Neuronal stem cell (in vitro differentiated cells): ENCODE results near the gene POLG.
A peak's percentile ranks its signal among the peaks of the same experiment; 100 is the strongest.

ENCODE experiments used
- DNase-seq: peaks from one replicate; pipeline ENCODE4 v3.0.0-alpha.2; 2013; ENCODE audit warnings: low spot score
- H2AFZ ChIP-seq: one replicate; pipeline ENCODE4 v1.6.1; 2013; ENCODE audit warnings: mild to moderate bottlenecking, low read length, inconsistent platforms
- H2AK5ac ChIP-seq: 2 replicates; pipeline ENCODE4 v1.6.1; 2013; ENCODE audit warnings: low read depth, mild to moderate bottlenecking, inconsistent platforms, low read length, moderate library complexity, mixed read lengths
- H2BK120ac ChIP-seq: 2 replicates; pipeline ENCODE4 v1.6.1; 2013; ENCODE audit warnings: low read depth, mild to moderate bottlenecking, inconsistent platforms, low read length, moderate library complexity, mixed read lengths
- H2BK12ac ChIP-seq: one replicate; pipeline ENCODE4 v1.6.1; 2013; ENCODE audit warnings: low read length, inconsistent platforms
- H2BK15ac ChIP-seq: 2 replicates; pipeline ENCODE4 v1.6.1; 2013; ENCODE audit warnings: mild to moderate bottlenecking, low read length, inconsistent platforms, mixed read lengths
- H2BK5ac ChIP-seq: one replicate; pipeline ENCODE4 v1.6.1; 2013; ENCODE audit warnings: inconsistent platforms, mild to moderate bottlenecking, low read length, moderate library complexity
- H3K14ac ChIP-seq: one replicate; pipeline ENCODE4 v1.6.1; 2013; ENCODE audit warnings: low read length, inconsistent platforms
- H3K18ac ChIP-seq: 2 replicates; pipeline ENCODE4 v1.6.1; 2013; ENCODE audit warnings: low read length, inconsistent platforms
- H3K23ac ChIP-seq: 2 replicates; pipeline ENCODE4 v1.6.1; 2013; ENCODE audit warnings: low read depth, mild to moderate bottlenecking, mixed read lengths, low read length, inconsistent platforms; ENCODE audit not compliant: poor library complexity
- H3K27ac ChIP-seq: replicated peaks from 3 replicates; pipeline ENCODE4 v1.5.1; 2013; ENCODE audit warnings: low read length, inconsistent platforms
- H3K27me3 ChIP-seq, 3 experiments: 2 replicates each; pipeline ENCODE4 v1.6.1; 2013; ENCODE audit warnings: low read length in 3 of 3, mild to moderate bottlenecking in 2 of 3, inconsistent platforms in 1 of 3, low read depth in 1 of 3, mixed read lengths in 1 of 3, moderate library complexity in 1 of 3; ENCODE audit not compliant: control insufficient read depth in 3 of 3, insufficient read depth in 3 of 3
- H3K36me3 ChIP-seq, 2 donors: replicated peaks in 1 of 2; 2 replicates each; pipeline ENCODE4 v1.6.1; 2013; ENCODE audit warnings: low read length in 2 of 2; ENCODE audit not compliant: control insufficient read depth in 2 of 2, insufficient read depth in 2 of 2
- H3K4ac ChIP-seq: 2 replicates; pipeline ENCODE4 v1.6.1; 2013; ENCODE audit warnings: inconsistent platforms, mild to moderate bottlenecking, low read length, moderate library complexity
- H3K4me1 ChIP-seq, 2 donors: 1 replicate in 1 of 2; 2 replicates in 1 of 2; pipeline ENCODE4 v1.6.1; 2013; ENCODE audit warnings: low read length in 2 of 2, low read depth in 1 of 2; ENCODE audit not compliant: control insufficient read depth in 2 of 2, insufficient read depth in 1 of 2
- H3K4me2 ChIP-seq: one replicate; pipeline ENCODE4 v1.6.1; 2013; ENCODE audit warnings: mild to moderate bottlenecking, low read length, inconsistent platforms; ENCODE audit not compliant: insufficient read depth, poor library complexity, severe bottlenecking
- H3K4me3 ChIP-seq, 2 donors: 2 replicates each; pipeline ENCODE4 v1.5.1; 2013; ENCODE audit warnings: low read length in 2 of 2, mild to moderate bottlenecking in 2 of 2, inconsistent platforms in 1 of 2, moderate library complexity in 1 of 2
- H3K79me1 ChIP-seq: one replicate; pipeline ENCODE4 v1.6.1; 2013; ENCODE audit warnings: low read depth, mild to moderate bottlenecking, inconsistent platforms, low read length, moderate library complexity
- H3K9ac ChIP-seq: one replicate; pipeline ENCODE4 v1.6.1; 2013; ENCODE audit warnings: mild to moderate bottlenecking, low read depth, low read length, inconsistent platforms; ENCODE audit not compliant: poor library complexity
- H3K9me3 ChIP-seq, 2 donors: replicated peaks in 1 of 2; 2 replicates each; pipeline versions ENCODE3 to v1.6.1; 2013; ENCODE audit warnings: low read length in 2 of 2, mild to moderate bottlenecking in 2 of 2, inconsistent platforms in 1 of 2, low read depth in 1 of 2, mixed read lengths in 1 of 2, moderate library complexity in 1 of 2; ENCODE audit not compliant: control insufficient read depth in 2 of 2, insufficient read depth in 1 of 2
- H4K8ac ChIP-seq: one replicate; pipeline ENCODE4 v1.6.1; 2013; ENCODE audit warnings: low read depth, mild to moderate bottlenecking, inconsistent platforms, low read length, moderate library complexity
- H4K91ac ChIP-seq: one replicate; pipeline ENCODE4 v1.6.1; 2013; ENCODE audit warnings: low read length, low read depth, mild to moderate bottlenecking, inconsistent platforms; ENCODE audit not compliant: poor library complexity
- WGBS, 2 donors: extraction: QIAGEN DNeasy Blood & Tissue Kit; methylation state at CpG; one replicate each; pipeline ENCODE4 v1.1.7; 2013; ENCODE audit warnings: missing lambda C conversion rate in 2 of 2, mixed read lengths in 1 of 2; ENCODE audit not compliant: insufficient read length in 2 of 2, insufficient replicate concordance in 1 of 2; ENCODE audit errors: extremely low coverage in 2 of 2; 5-methylcytosine and 5-hydroxymethylcytosine counted together

The POLG gene

DNA sequence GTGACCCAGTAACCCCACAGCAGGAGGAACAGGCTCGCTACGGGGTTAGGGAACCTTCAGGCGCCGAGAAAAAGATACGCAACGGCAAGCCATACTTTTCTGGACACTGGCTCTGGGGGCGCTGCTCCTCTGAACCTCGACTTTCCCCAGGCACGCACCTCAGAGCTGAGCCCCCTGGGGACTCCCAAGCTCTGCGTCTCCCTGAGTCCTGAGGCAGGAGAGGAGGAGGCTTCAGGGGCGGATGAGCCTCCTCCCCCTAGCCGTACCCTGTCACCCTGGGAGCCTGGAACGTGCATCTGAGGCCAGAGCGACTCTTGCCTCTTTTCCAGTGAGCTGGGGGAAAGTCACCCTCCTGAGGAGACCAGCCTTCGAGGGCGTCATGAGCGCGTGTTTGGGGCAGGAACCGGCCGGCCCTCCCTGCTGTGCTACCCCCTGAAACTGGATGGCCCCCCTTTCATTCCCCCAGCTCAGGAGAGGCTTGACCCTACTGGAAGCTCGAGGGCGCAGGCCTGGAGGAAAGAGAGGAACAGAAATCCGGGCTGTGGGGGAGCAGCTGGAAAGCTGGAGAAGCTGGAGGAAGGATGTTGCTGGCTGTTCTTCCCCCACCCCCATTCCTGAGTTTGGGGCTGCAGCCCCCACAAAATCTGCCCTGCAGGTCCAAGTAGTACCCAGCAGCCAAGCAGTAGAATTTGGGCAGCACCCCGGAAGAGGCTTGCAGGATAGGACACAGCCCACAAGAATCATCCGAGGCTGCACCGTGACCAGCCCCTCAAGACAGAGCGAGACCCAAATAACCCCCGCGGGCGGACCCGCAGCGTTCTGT, 25.1 kb upstream of the POLG start:
- Histone ChIP-seq H3K18ac (peak overlapping the region; percentile 61), H3K14ac (no peak overlapping the region), H4K8ac (no peak overlapping the region), H3K4ac (no peak overlapping the region), H2AFZ (peak overlapping the region; percentile 99), H3K4me3 (no peak overlapping the region), H2BK5ac (no peak overlapping the region), H2AK5ac (peak overlapping the region; percentile 41), H3K23ac (peak overlapping the region; percentile 49), H3K79me1 (no peaks in the 10 kb centered on the region), H3K36me3 (no peaks in the 10 kb centered on the region), H3K9me3 (peaks cover 0 to 2% of the 10 kb centered on the region in 2 donors), H3K4me1 (peaks cover 5 to 12% of the 10 kb centered on the region in 2 donors), H2BK15ac (no peak overlapping the region), H3K4me2 (no peak overlapping the region), H3K27me3 (peaks cover 53 to 93% (median 81%) of the 10 kb centered on the region in 3 experiments), H3K9ac (peak overlapping the region; percentile 64), H2BK12ac (peak overlapping the region; percentile 46), H3K27ac (no peak overlapping the region), H2BK120ac (no peak overlapping the region), H4K91ac (no peak overlapping the region)
- no peak for DNase-seq
- no CpG with 5 or more reads among the region's 32 CpGs for whole genome bisulfite sequencing, 2 donors

DNA sequence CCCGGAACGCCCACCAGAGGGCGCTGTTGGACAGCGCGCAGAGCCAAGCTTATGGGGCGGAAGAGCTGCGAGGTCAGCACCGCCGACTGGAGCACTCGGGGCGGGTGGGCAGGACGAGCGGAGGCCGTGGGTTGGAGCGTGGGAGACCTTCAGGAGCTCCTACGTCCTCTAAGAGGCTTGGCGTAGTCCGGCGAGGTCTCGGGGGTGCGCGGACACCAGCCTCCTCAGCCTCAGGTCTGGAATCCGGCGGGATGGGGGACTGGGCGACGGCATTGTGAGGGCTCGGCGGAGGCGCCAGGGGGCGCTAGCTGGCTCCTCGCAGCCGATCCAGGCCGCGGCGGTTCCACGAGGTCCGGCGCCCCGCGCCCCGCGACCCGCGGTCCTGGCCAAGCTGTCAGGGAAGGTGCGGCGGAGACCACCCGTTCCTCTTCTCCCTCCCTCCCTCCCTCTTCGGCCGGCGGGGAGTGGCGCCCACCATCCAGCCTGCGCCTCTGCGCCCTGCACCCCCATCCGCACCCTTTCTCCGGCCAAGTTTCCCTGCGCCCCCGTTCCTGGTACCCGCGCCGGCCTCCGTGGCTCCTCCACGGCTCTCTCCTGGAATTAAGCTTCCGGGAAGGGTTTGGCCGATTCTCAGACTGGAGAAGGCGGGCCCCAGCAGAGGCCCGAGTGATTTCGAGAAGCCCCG, 24.3 kb upstream of the POLG start:
- Histone ChIP-seq H3K36me3 (no peaks in the 10 kb centered on the region), H3K79me1 (no peaks in the 10 kb centered on the region), H3K18ac (peak overlapping the region; percentile 85), H4K8ac (no peak overlapping the region), H2AFZ (peak overlapping the region; percentile 99), H3K27ac (no peak overlapping the region), H3K4ac (no peak overlapping the region), H2BK15ac (peak overlapping the region; percentile 70), H3K14ac (peak overlapping the region; percentile 31), H4K91ac (no peak overlapping the region), H2AK5ac (no peak overlapping the region), H3K9me3 (peaks cover 0 to 2% of the 10 kb centered on the region in 2 donors), H2BK120ac (no peak overlapping the region), H3K4me3 (peak overlapping the region; percentile 45 to 71), H2BK12ac (no peak overlapping the region), H2BK5ac (no peak overlapping the region), H3K23ac (peak overlapping the region; percentile 69), H3K4me1 (peaks cover 5 to 12% of the 10 kb centered on the region in 2 donors), H3K9ac (peak overlapping the region; percentile 91), H3K27me3 (peaks cover 48 to 91% (median 73%) of the 10 kb centered on the region in 3 experiments), H3K4me2 (peak overlapping the region; percentile 98)
- DNase-seq = peak; percentile 78
- WGBS, 2 donors = no CpG with 5 or more reads among the region's 68 CpGs

DNA sequence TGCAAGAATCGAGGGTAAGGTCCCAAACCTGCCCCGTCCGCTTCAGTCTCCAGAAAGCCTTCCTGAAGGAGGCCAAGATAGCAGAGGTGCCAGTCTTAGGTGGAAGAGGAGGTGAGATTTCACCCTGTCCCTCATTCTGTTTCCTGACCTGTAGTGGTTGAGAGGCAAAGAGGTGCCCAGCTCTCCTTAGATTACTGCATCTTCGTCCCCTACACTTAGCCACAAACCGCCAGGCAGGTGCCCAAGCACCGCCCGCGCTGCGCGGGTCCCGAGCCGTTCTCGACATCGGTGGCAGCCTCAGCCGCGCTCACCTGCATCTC, 23.8 kb upstream of the POLG start:
- no peak for DNase-seq
- H3K18ac ChIP-seq = no peak overlapping the region
- H2BK5ac ChIP-seq = no peak overlapping the region
- no peak overlapping the region for H2AK5ac ChIP-seq
- H3K79me1 ChIP-seq = no peaks in the 10 kb centered on the region
- no peak overlapping the region for H2BK15ac ChIP-seq
- H3K23ac ChIP-seq = peak overlapping the region; percentile 69
- H4K91ac ChIP-seq = no peak overlapping the region
- H3K27me3 ChIP-seq = peaks cover 43 to 91% (median 68%) of the 10 kb centered on the region in 3 experiments
- no peaks in the 10 kb centered on the region for H3K36me3 ChIP-seq
- no CpG with 5 or more reads among the region's 16 CpGs for WGBS, 2 donors
- peaks cover 5 to 12% of the 10 kb centered on the region in 2 donors for H3K4me1 ChIP-seq
- no peak overlapping the region for H3K4me2 ChIP-seq
- H4K8ac ChIP-seq = no peak overlapping the region
- H3K4ac ChIP-seq = no peak overlapping the region
- H2AFZ ChIP-seq = peak overlapping the region; percentile 99
- no peak overlapping the region for H3K9ac ChIP-seq
- peak overlapping the region in 1 of 2 donors; percentile 45 for H3K4me3 ChIP-seq
- H2BK120ac ChIP-seq = no peak overlapping the region
- no peak overlapping the region for H3K27ac ChIP-seq
- peaks cover 0 to 2% of the 10 kb centered on the region in 2 donors for H3K9me3 ChIP-seq
- no peak overlapping the region for H2BK12ac ChIP-seq
- no peak overlapping the region for H3K14ac ChIP-seq

DNA sequence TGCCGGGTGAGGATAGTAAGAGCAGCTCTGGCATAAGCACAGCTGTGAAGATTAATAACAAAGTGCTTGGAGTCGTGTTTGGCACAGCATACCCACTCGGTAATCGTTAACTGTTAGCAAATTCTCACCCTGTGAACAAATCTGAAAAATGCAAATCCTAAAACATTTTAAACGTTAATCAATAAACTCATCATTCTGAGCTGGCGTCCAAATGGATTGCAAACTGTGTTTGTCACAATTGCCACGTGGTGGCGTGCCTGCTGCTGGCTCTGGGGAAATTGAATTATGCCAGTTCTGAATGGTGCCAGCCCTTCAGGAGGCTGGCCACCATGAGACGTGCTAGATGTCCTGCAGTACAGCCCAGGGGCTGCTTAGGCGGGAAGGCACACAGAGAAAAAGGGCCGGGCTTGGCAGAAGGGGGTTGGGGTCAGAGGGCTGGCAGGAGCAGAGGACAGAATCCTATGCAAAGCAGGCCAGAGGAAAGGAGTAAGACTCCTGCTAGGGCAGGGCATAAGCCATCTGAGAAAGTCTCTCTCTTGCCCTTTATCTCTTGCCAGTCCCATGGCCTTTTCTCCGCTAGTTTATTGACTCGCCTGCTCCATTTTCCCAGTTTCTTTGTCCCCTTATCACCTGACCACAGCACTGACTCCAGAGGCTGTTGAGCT, 22.1 kb upstream of the POLG start:
- H3K4me3 ChIP-seq = no peak overlapping the region
- no peak overlapping the region for H3K4ac ChIP-seq
- no peak overlapping the region for H2BK12ac ChIP-seq
- H3K18ac ChIP-seq = no peak overlapping the region
- H2AFZ ChIP-seq = no peak overlapping the region
- no peak overlapping the region for H3K23ac ChIP-seq
- H4K8ac ChIP-seq = no peak overlapping the region
- no peaks in the 10 kb centered on the region for H3K36me3 ChIP-seq
- no peak overlapping the region for H4K91ac ChIP-seq
- no peak for DNase-seq
- no CpG with 5 or more reads among the region's 13 CpGs for WGBS, 2 donors
- peaks cover 29 to 86% (median 54%) of the 10 kb centered on the region in 3 experiments for H3K27me3 ChIP-seq
- no peak overlapping the region for H2BK120ac ChIP-seq
- no peak overlapping the region for H3K14ac ChIP-seq
- no peak overlapping the region for H2AK5ac ChIP-seq
- no peaks in the 10 kb centered on the region for H3K79me1 ChIP-seq
- H3K9me3 ChIP-seq = peaks cover 0 to 2% of the 10 kb centered on the region in 2 donors
- H3K4me2 ChIP-seq = no peak overlapping the region
- no peak overlapping the region for H3K27ac ChIP-seq
- H3K9ac ChIP-seq = no peak overlapping the region
- H2BK15ac ChIP-seq = no peak overlapping the region
- H3K4me1 ChIP-seq = peaks cover 5 to 9% of the 10 kb centered on the region in 2 donors
- H2BK5ac ChIP-seq = no peak overlapping the region
